Mesendoderm (in vitro differentiated cells): ENCODE measurements around the gene NDUFS4.
"Not testable (repeated sequence)": the region's sequence is repeated elsewhere in the genome, so short reads cannot be mapped to it uniquely, and the experiment has no call there.

Experiments used
- DNase-seq: peaks from one replicate; pipeline ENCODE4 v3.0.0; 2013
- H2AK5ac ChIP-seq: 2 replicates; pipeline ENCODE4 v1.6.1; 2013; ENCODE audit warnings: low read length, inconsistent platforms
- H2BK120ac ChIP-seq: 2 replicates; pipeline ENCODE4 v1.6.1; 2013; ENCODE audit warnings: low read depth, mild to moderate bottlenecking, low read length, moderate library complexity, mixed read lengths
- H2BK15ac ChIP-seq: replicated peaks from 2 replicates; pipeline ENCODE4 v1.6.1; 2013; ENCODE audit warnings: low read depth, mild to moderate bottlenecking, moderate library complexity
- H2BK5ac ChIP-seq: 2 replicates; pipeline ENCODE4 v1.6.1; 2013; ENCODE audit warnings: low read length, inconsistent platforms
- H3K18ac ChIP-seq: 2 replicates; pipeline ENCODE4 v1.6.1; 2013; ENCODE audit warnings: mild to moderate bottlenecking, low read length, mixed read lengths
- H3K23ac ChIP-seq: one replicate; pipeline ENCODE4 v1.6.1; 2013; ENCODE audit warnings: low read length
- H3K27ac ChIP-seq: 2 replicates; pipeline ENCODE4 v1.5.1; 2013; ENCODE audit warnings: low read depth, mild to moderate bottlenecking, inconsistent platforms, low read length, moderate library complexity
- H3K27me3 ChIP-seq: 2 replicates; pipeline ENCODE4 v1.6.1; 2013; ENCODE audit warnings: low read length, control low read depth, mild to moderate bottlenecking, inconsistent platforms; ENCODE audit not compliant: insufficient read depth, poor library complexity
- H3K36me3 ChIP-seq: 2 replicates; pipeline ENCODE4 v1.6.1; 2013; ENCODE audit warnings: low read length, inconsistent platforms; ENCODE audit not compliant: control insufficient read depth, insufficient read depth
- H3K4ac ChIP-seq: one replicate; pipeline ENCODE4 v1.6.1; 2013; ENCODE audit warnings: low read depth, mild to moderate bottlenecking, low read length, moderate library complexity
- H3K4me1 ChIP-seq: 2 replicates; pipeline ENCODE4 v1.6.1; 2013; ENCODE audit warnings: low read depth, low read length, inconsistent platforms; ENCODE audit not compliant: control insufficient read depth
- H3K4me2 ChIP-seq: 2 replicates; pipeline ENCODE4 v1.6.1; 2013; ENCODE audit warnings: low read length
- H3K4me3 ChIP-seq: 2 replicates; pipeline ENCODE4 v1.5.1; 2013; ENCODE audit warnings: mild to moderate bottlenecking, low read length
- H3K56ac ChIP-seq: one replicate; pipeline ENCODE4 v1.6.1; 2013; ENCODE audit warnings: low read length
- H3K79me1 ChIP-seq: 2 replicates; pipeline ENCODE4 v1.6.1; 2013; ENCODE audit warnings: low read length, inconsistent platforms
- H3K79me2 ChIP-seq: 2 replicates; pipeline ENCODE4 v1.6.1; 2013; ENCODE audit warnings: mild to moderate bottlenecking, low read length; ENCODE audit not compliant: control insufficient read depth, insufficient read depth
- H3K9ac ChIP-seq: 2 replicates; pipeline ENCODE4 v1.6.1; 2013; ENCODE audit warnings: low read length, inconsistent platforms
- H4K5ac ChIP-seq: one replicate; pipeline ENCODE4 v1.6.1; 2013; ENCODE audit warnings: low read length
- H4K8ac ChIP-seq: one replicate; pipeline ENCODE4 v1.6.1; 2013; ENCODE audit warnings: low read depth, mild to moderate bottlenecking, control low read depth, low read length, moderate library complexity
- WGBS: extraction: QIAGEN DNeasy Blood & Tissue Kit; methylation state at CpG from one replicate; pipeline ENCODE4 v1.1.7; 2013; ENCODE audit warnings: low lambda C conversion rate, missing lambda C conversion rate; ENCODE audit not compliant: insufficient coverage; ENCODE audit errors: extremely low coverage; 5-methylcytosine and 5-hydroxymethylcytosine counted together

Gene NDUFS4

DNA sequence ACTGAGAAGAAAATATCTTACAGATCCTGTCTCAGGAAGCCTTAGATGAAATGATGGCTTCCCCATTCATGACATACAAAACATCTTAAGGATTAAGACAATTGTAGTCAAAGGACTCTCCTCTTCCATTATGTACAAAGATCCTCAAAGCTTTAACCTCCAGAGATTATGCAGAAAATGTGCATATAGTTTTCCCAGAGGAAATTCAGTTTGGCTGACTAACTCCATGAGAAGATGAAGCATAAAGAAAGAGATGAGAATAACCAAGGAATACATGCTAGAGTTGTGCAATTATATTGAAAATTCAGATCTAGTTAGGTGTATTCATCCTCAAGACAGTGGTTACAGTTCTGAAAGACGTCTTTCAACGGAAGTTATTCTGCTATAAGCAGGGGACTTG, 18.6 kb upstream of the NDUFS4 start:
- H3K4me1 ChIP-seq: no peaks in the 10 kb centered on the region
- WGBS: 100% methylated on average over 1 of the region's 2 CpGs

GRCh38 chr5:53542926-53543325, 17.5 kb upstream of the NDUFS4 start:
- DNase-seq: no peak
- Histone ChIP-seq H4K8ac (no peak overlapping the region), H3K9ac (no peak overlapping the region), H3K36me3 (no peaks in the 10 kb centered on the region), H2AK5ac (no peak overlapping the region), H2BK120ac (no peak overlapping the region), H3K79me2 (no peaks in the 10 kb centered on the region), H4K5ac (no peak overlapping the region), H3K23ac (no peak overlapping the region), H3K27ac (no peak overlapping the region), H3K4me2 (no peak overlapping the region), H3K79me1 (no peaks in the 10 kb centered on the region), H3K27me3 (no peaks in the 10 kb centered on the region), H3K4me3 (no peak overlapping the region), H3K18ac (no peak overlapping the region), H3K56ac (no peak overlapping the region), H3K4ac (no peak overlapping the region), H3K4me1 (no peaks in the 10 kb centered on the region), H2BK15ac (no peak overlapping the region), H2BK5ac (no peak overlapping the region)
- WGBS: no CpG with 5 or more reads among the region's 2 CpGs

More for the DNA sequence above, 18.6 kb upstream of the NDUFS4 start:
- Histone ChIP-seq H4K5ac (no peak overlapping the region), H3K18ac (no peak overlapping the region), H2BK5ac (no peak overlapping the region), H3K79me2 (no peaks in the 10 kb centered on the region), H4K8ac (no peak overlapping the region), H3K4me2 (no peak overlapping the region), H3K56ac (no peak overlapping the region), H3K4ac (no peak overlapping the region), H2AK5ac (no peak overlapping the region), H3K9ac (no peak overlapping the region), H3K4me3 (no peak overlapping the region), H3K27ac (no peak overlapping the region), H3K79me1 (no peaks in the 10 kb centered on the region), H2BK15ac (no peak overlapping the region), H3K36me3 (no peaks in the 10 kb centered on the region), H2BK120ac (no peak overlapping the region), H3K23ac (no peak overlapping the region), H3K27me3 (no peaks in the 10 kb centered on the region)
- DNase-seq: no peak

- peak; percentile 30 for DNase-seq
Observed at GRCh38 chr5:53543401-53543800, 17.0 kb upstream of the NDUFS4 start.

DNA sequence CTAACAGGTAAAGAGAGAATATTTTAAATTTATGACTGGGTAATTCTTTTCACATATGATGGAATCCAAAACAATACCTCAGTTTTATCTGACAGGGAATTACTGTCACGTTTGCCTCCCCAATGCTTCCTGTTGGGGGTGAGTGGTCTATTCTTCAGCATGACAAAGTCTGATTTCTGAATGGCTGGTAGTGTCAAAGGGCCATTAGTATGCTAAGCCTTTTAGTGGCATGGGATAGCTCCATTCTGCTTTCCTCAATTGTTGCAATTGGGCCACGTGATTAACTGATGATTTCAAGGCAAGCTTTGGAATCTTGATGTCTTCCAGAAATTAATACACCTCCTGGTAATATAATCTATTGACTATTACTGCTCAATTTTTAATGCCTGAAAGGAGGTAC, 14.7 kb upstream of the NDUFS4 start:
- Histone ChIP-seq H3K79me1 (no peaks in the 10 kb centered on the region), H3K9ac (no peak overlapping the region), H3K18ac (no peak overlapping the region), H3K56ac (no peak overlapping the region), H2BK15ac (no peak overlapping the region), H3K4me2 (no peak overlapping the region), H3K79me2 (no peaks in the 10 kb centered on the region), H4K5ac (no peak overlapping the region), H2AK5ac (no peak overlapping the region), H2BK5ac (no peak overlapping the region), H2BK120ac (no peak overlapping the region), H3K27me3 (no peaks in the 10 kb centered on the region), H3K4me3 (no peak overlapping the region), H3K23ac (no peak overlapping the region), H3K36me3 (no peaks in the 10 kb centered on the region), H3K4me1 (no peaks in the 10 kb centered on the region), H3K4ac (no peak overlapping the region), H4K8ac (no peak overlapping the region), H3K27ac (no peak overlapping the region)
- DNase-seq: peak; percentile 59
- no CpG with 5 or more reads among the region's 2 CpGs for WGBS

More at GRCh38 chr5:53543401-53543800, 17.0 kb upstream of the NDUFS4 start:
- WGBS: no CpG with 5 or more reads among the region's 2 CpGs
- Histone ChIP-seq H2BK15ac (no peak overlapping the region), H3K27me3 (no peaks in the 10 kb centered on the region), H2AK5ac (no peak overlapping the region), H3K56ac (no peak overlapping the region), H2BK5ac (no peak overlapping the region), H3K4me1 (no peaks in the 10 kb centered on the region), H4K5ac (no peak overlapping the region), H3K79me1 (no peaks in the 10 kb centered on the region), H3K18ac (no peak overlapping the region), H3K23ac (no peak overlapping the region), H3K4me2 (no peak overlapping the region), H3K27ac (no peak overlapping the region), H2BK120ac (no peak overlapping the region), H3K79me2 (no peaks in the 10 kb centered on the region), H3K9ac (no peak overlapping the region), H3K4me3 (no peak overlapping the region), H3K36me3 (no peaks in the 10 kb centered on the region), H3K4ac (no peak overlapping the region), H4K8ac (no peak overlapping the region)

GRCh38 chr5:53547226-53547625, 13.2 kb upstream of the NDUFS4 start:
- Histone ChIP-seq H3K9ac (no peak overlapping the region), H3K79me1 (no peaks in the 10 kb centered on the region), H3K79me2 (no peaks in the 10 kb centered on the region), H3K56ac (no peak overlapping the region), H2BK120ac (no peak overlapping the region), H3K36me3 (no peaks in the 10 kb centered on the region), H4K8ac (no peak overlapping the region), H4K5ac (no peak overlapping the region), H3K27me3 (no peaks in the 10 kb centered on the region), H3K4me2 (no peak overlapping the region), H3K27ac (no peak overlapping the region), H2BK5ac (no peak overlapping the region), H3K4me1 (no peaks in the 10 kb centered on the region), H3K18ac (no peak overlapping the region), H2AK5ac (no peak overlapping the region), H3K23ac (no peak overlapping the region), H3K4me3 (no peak overlapping the region), H2BK15ac (no peak overlapping the region), H3K4ac (no peak overlapping the region)
- DNase-seq: no peak
- WGBS: no CpG with 5 or more reads among the region's 4 CpGs

- not testable (repeated sequence) for H4K5ac ChIP-seq, H3K9ac ChIP-seq, H3K4me3 ChIP-seq, H3K4me2 ChIP-seq, H3K79me2 ChIP-seq, H3K27me3 ChIP-seq, H3K18ac ChIP-seq, H3K79me1 ChIP-seq, H3K27ac ChIP-seq, DNase-seq, H4K8ac ChIP-seq, H3K56ac ChIP-seq, H2BK120ac ChIP-seq, H3K23ac ChIP-seq, H3K36me3 ChIP-seq, H2AK5ac ChIP-seq, H2BK15ac ChIP-seq, H3K4ac ChIP-seq, H2BK5ac ChIP-seq, H3K4me1 ChIP-seq
- no CpG with 5 or more reads among the region's 7 CpGs for WGBS
Observed at GRCh38 chr5:53548501-53548900, 11.9 kb upstream of the NDUFS4 start.
